ENCODE measurements around the gene TIMP4.
A peak's percentile ranks its signal among the peaks of the same experiment; 100 is the strongest.

The TIMP4 gene

DNA sequence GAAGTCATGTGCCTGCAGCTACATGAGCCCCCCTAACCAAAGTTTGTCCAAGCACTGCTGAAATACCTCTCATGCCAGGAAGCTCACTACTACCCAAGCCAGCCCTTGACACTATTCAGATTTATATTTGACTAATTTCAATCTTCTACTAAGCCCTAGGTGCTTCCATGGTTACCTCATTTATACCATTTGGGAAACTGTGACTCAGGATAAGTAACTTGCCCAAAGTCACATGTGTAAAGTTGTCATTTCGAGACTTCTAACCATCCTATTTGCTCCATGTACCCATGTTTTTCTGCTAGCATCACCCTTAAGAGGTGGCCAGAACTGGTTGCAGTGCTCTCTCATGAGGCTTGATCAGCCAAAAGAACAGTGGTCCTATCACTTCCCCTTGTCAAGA, 20.7 kb upstream of the TIMP4 start:
- TF ChIP-seq, protein P1, sequence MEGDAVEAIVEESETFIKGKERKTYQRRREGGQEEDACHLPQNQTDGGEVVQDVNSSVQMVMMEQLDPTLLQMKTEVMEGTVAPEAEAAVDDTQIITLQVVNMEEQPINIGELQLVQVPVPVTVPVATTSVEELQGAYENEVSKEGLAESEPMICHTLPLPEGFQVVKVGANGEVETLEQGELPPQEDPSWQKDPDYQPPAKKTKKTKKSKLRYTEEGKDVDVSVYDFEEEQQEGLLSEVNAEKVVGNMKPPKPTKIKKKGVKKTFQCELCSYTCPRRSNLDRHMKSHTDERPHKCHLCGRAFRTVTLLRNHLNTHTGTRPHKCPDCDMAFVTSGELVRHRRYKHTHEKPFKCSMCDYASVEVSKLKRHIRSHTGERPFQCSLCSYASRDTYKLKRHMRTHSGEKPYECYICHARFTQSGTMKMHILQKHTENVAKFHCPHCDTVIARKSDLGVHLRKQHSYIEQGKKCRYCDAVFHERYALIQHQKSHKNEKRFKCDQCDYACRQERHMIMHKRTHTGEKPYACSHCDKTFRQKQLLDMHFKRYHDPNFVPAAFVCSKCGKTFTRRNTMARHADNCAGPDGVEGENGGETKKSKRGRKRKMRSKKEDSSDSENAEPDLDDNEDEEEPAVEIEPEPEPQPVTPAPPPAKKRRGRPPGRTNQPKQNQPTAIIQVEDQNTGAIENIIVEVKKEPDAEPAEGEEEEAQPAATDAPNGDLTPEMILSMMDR (IDR thresholded peaks at IDR 0.05; ENCODE audit: low read depth, low read length): no peak
- DNase-seq (ENCODE audit: extremely low read depth, low read depth): no peak

DNA sequence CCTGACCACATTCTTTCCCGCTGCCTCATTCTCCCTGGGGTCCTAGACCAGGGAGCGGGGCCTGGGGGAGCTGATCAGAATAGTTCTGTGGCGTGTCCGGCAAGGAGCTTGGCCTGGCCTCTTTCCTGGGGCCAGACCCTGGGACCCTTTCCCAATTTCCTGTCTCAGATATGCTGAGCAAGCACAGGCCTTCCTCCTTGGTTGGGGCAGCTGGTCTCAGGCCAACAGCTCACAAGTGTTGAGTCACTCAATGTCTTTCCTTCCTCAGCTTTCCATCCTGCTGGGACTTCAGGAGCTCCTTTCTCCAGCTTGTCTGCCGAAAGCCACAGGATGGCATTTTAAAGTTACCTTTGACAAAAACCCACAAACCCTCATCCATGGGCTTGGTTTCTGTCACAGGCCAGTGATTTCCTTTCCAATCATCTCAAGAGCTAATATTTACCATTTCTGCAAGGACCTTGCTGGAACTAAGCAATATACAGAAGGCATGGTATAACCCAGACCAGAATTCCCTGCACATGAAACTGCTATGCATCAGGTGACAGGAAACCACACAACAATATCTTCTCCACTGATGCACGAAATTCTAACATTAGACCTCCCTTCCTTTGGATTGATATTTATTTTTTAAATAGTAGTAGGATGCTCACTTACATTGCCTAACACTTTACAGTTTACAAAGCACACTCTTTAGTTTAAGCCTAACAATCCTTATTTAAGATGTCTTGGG, 19.5 kb upstream of the TIMP4 start:
- no peak for DNase-seq (ENCODE audit: extremely low read depth, low read depth)
- TF ChIP-seq, protein P1 (IDR thresholded peaks at IDR 0.05; ENCODE audit: low read depth, low read length): no peak

DNA sequence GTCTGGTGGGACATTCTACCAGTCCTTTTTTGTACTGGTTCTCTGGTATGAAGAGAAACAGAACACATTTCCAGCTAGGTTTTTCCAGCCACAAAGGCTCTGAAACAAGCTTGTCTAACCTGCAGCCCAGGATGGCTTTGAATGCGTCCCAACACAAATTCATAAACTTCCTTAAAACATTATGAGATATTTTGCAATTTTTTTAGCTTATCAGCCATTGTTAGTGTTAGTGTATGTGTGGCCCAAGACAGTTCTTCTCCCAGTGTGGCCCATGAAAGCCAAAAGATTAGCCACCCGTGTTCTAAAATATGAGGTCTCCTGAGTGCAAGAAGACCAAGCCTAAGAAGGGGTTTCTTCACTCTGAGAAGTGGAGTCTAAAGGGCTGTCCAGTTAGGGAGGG, 18.4 kb upstream of the TIMP4 start:
- no peak for DNase-seq (ENCODE audit: extremely low read depth, low read depth)
- TF ChIP-seq, protein P1 (IDR thresholded peaks at IDR 0.05; ENCODE audit: low read depth, low read length): no peak

DNA sequence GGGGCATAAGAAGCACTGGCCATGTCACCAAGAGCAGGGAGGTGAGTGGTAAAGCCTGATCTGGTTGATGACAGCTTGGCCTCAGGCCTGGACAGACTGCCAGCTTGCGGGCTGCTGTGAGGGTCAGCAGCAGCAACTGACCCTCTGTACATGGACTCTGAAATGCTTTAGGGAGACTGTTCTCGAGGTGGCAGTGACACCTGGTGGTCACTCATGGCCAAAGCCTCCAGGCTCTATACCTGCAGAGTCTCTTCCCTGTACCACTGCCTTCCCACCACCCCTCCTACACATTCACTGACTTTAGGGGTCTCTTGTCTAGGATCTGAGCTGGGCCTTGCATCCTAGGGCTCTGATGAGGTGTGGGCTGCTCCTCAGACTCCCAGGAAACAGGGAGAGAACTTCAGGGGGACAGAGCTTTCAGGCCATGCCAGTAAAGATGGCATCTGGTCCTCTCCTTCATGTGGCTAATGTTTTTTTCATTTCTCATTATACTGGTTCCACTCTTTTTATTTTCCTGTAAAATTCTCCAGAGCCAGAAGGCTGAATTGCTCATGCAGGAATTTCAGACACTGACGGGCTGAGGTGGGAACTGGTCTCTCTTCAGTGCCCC, 17.2 kb upstream of the TIMP4 start:
- TF ChIP-seq, protein P1 (IDR thresholded peaks at IDR 0.05; ENCODE audit: low read depth, low read length): peak; percentile 85
- no peak for DNase-seq (ENCODE audit: extremely low read depth, low read depth)

DNA sequence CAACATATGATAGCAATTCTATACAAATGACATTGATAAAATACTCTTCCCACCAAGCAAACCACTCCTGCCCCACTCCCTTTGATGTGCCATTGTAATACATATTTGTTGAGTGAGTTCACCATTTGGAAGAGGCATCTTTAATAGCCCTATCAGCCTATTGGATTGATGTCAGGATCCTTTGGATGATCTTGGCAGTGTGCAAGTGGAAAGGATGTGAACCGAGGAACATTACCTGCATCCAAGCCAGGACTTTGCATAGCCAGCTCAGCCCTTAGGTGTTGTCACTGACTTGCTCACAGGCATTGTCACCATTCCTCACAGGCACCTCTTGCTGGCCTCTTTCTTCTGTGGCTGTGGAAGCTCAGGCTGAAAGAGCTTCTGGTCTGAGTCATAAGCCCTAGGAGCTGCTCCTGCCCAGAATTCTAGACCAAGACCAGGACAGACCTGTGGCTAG, 16.5 kb upstream of the TIMP4 start:
- TF ChIP-seq, protein P1 (IDR thresholded peaks at IDR 0.05; ENCODE audit: low read depth, low read length): no peak
- no peak for DNase-seq (ENCODE audit: extremely low read depth, low read depth)

DNA sequence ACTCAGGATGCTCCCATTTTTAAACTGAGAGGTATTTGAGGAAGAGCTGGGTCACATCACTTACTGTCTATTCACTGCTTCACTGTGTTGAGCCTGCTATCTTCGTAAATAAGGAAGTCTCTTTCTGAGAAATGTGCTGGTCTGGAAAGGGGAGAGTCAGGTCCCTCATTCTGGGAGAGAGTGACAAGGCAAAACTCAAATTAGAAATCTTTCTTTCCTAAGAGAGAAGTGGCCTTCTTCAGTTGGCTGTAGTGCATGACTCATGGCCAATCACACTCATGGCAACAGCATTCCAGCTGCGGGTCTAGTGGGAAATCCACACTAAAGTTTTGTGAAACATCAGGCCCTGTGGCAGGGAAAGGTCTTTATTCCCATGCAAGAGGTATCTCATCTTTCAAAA, 11.5 kb upstream of the TIMP4 start:
- no peak for DNase-seq (ENCODE audit: extremely low read depth, low read depth)
- TF ChIP-seq, protein P1 (IDR thresholded peaks at IDR 0.05; ENCODE audit: low read depth, low read length): no peak

DNA sequence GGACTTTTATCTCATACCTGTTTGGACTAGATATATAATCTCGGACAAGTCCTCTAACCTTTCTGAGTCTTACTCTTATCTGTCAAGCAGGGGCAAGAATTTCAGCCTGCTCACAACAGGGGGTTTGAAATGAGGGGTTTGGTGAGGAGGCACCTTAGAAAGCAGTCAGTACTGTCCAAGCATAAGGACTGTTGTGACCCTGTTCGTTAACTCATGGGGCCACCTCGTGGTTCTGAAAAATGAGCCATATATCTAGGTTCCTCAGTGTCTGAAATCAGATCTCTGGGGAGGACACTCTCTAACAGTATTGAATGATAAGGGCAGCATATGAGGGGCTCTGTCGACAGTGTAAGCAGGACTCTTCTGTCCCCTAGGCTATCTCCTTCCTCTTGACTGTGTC, 7.2 kb upstream of the TIMP4 start:
- TF ChIP-seq, protein P1 (IDR thresholded peaks at IDR 0.05; ENCODE audit: low read depth, low read length): no peak
- no peak for DNase-seq (ENCODE audit: extremely low read depth, low read depth)

All from AG09319 (cell line).